Stimulated activated CD8-positive, alpha-beta memory T cell treated with anti-CD3 and anti-CD28 coated beads, Interleukin-2, amount 100 ng/mL, for 1 hour (primary cell): ENCODE data around the gene CHRNA4.

Source experiments
- DNase-seq, 2 donors: peaks; one replicate each; pipeline ENCODE4 v3.0.0-alpha.2; 2020; ENCODE audit warnings: low read depth in 2 of 2

Gene CHRNA4

GRCh38 chr20:63363981-63364561 lies 2.9 kb upstream of the CHRNA4 start:
- DNase-seq = no peak

- no peak for DNase-seq
Measured at GRCh38 chr20:63363013-63363957, 2.1 kb upstream of the CHRNA4 start.

- DNase-seq = no peak
Measured at GRCh38 chr20:63362436-63363009, 1.4 kb upstream of the CHRNA4 start.

- DNase-seq = no peak
Measured at GRCh38 chr20:63361519-63362435, 628 bp upstream of the CHRNA4 start.

GRCh38 chr20:63359937-63360849 lies 956 bp downstream of the CHRNA4 start:
- DNase-seq = no peak

GRCh38 chr20:63359164-63359934 lies 1.8 kb downstream of the CHRNA4 start:
- DNase-seq = no peak

- DNase-seq = no peak
Measured at GRCh38 chr20:63357921-63358905, 2.9 kb downstream of the CHRNA4 start.

GRCh38 chr20:63356931-63357879 lies 3.9 kb downstream of the CHRNA4 start:
- DNase-seq = no peak

GRCh38 chr20:63356511-63356910 lies 4.6 kb downstream of the CHRNA4 start:
- no peak for DNase-seq

GRCh38 chr20:63355781-63356295 lies 5.3 kb downstream of the CHRNA4 start:
- no peak for DNase-seq

- DNase-seq = no peak
Measured at GRCh38 chr20:63354636-63355350, 6.4 kb downstream of the CHRNA4 start.

- DNase-seq = no peak
Measured at GRCh38 chr20:63352811-63353221, 8.3 kb downstream of the CHRNA4 start.

- DNase-seq = no peak
Measured at GRCh38 chr20:63351811-63352591, 9.1 kb downstream of the CHRNA4 start.

GRCh38 chr20:63351326-63351700 lies 9.8 kb downstream of the CHRNA4 start:
- no peak for DNase-seq

- no peak for DNase-seq
Measured at GRCh38 chr20:63350597-63351325, 10.4 kb downstream of the CHRNA4 start.
